GM18517 (cell line): ENCODE data around the gene GAPDH.
A peak's percentile ranks its signal among the peaks of the same experiment; 100 is the strongest.
"Not testable (repeated sequence)": the region's sequence is repeated elsewhere in the genome, so short reads cannot be mapped to it uniquely, and the experiment has no call there.

Experiments used
- ATAC-seq: cut with Tn5 transposase; IDR thresholded peaks from one replicate; pipeline ENCODE4 v1.9.1; 2021; ENCODE audit warnings: mild to moderate bottlenecking, moderate library complexity; ENCODE audit not compliant: unreplicated experiment

The GAPDH gene

DNA sequence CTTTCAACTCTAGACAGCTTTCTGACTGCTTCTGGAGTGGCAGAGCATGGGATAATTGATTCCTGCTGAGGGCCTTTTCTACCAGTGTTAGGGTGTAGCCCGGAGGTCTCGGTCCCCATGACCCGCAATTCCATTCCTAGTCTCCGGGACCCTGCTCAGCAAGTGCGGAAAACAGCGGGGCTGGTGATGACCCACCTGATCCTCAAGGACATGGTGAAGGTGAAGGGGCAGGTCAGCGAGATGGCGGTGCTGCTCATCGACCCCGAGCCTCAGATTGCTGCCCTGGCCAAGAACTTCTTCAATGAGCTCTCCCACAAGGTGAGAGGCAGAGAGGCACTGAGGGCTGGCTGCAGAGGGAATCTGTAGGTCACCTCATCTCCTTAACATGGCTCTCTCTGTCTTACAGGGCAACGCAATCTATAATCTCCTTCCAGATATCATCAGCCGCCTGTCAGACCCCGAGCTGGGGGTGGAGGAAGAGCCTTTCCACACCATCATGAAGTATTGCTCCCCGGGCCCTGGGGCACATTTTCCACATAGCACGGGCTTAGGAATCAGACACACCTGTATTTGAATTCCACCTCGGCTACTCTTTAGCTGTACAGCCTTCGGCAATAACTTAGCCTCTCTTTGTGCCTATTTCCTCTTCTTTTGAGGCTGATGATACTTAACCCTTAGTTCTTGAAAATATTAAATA lies 5.6 kb upstream of the GAPDH start:
- no peak for ATAC-seq

DNA sequence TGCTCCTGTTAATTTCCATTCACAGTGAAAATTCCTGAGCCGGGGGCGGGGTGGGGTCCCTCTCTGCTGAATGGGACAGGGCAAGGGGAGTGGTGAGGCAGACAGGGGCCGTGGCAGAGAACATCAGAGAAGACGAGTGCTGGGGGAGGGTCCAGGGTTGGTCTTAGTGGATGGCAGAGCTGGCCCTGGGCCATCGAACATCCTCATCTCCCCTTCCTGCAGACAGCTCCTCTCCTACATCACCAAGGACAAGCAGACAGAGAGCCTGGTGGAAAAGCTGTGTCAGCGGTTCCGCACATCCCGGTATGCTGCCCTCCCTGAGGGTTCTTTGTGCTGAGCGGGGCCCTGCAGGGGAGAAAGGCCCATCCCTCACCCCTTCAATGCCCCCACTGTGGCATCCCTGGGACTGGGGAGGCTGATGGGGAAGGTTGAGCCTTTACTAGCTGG lies 5.0 kb upstream of the GAPDH start:
- ATAC-seq, result no peak

DNA sequence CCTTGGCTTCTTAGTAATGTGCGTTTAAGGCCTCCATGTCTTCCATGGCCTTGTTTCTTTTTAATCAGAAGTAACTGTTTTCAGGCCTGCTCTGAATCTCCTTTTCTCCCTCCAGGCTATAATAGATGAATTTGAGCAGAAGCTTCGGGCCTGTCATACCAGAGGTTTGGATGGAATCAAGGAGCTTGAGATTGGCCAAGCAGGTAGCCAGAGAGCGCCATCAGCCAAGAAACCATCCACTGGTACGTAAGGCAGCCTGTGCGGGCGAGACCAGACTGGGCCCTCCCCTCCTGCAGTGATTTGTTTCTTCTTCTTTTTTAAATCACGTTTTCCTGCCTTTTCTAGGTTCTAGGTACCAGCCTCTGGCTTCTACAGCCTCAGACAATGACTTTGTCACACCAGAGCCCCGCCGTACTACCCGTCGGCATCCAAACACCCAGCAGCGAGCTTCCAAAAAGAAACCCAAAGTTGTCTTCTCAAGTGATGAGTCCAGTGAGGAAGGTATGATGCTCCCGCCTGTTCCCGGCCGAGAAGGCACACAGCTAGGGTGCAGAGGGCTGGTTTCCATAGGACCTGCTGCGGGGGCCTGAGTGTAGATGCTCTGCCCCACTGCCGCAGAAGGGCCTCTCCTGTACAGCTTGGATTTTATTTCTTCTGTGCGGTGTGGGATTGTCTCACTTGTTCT lies 3.6 kb upstream of the GAPDH start:
- no peak for ATAC-seq

DNA sequence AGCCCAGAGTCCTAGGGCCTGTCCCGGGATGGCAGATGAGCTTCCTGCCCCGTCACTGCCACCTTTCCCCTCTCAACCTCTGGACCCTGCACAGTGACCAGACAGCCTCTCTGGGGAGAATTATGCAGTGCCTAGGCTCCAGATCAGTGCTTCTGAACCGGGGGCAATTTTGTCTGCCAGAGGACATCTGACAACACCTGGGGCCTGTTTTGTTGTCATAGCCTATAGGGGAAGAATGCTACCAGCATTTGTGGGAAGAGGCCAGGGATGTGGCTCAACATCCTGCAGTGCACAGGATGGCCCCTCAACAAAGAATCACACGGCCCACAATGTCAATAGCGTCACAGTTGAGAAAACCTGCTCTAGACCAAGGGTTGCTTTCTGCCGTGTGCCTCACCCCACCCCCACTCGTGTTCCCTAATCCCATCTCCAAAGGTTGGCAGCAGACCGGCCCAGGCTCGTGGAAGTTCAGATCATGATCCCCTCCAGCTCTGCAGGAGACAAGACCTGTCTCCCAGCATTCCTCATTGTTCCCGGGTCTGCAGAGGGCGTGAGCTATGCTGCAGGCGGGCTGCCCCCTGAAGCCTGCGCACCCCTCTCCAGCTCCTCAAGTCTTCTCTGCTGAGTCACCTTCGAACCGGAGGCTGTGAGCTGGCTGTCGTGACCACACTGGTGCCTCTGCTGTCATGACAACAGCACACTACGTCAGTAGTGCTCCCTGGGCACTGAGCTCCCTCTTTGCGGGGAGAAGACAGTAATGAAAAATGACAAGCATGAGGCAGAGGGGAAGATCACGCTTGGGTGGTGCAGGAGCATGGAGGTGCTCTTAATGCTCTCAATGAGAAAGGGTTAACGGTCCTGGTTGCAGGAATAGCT lies 2.0 kb upstream of the GAPDH start:
- no peak for ATAC-seq

DNA sequence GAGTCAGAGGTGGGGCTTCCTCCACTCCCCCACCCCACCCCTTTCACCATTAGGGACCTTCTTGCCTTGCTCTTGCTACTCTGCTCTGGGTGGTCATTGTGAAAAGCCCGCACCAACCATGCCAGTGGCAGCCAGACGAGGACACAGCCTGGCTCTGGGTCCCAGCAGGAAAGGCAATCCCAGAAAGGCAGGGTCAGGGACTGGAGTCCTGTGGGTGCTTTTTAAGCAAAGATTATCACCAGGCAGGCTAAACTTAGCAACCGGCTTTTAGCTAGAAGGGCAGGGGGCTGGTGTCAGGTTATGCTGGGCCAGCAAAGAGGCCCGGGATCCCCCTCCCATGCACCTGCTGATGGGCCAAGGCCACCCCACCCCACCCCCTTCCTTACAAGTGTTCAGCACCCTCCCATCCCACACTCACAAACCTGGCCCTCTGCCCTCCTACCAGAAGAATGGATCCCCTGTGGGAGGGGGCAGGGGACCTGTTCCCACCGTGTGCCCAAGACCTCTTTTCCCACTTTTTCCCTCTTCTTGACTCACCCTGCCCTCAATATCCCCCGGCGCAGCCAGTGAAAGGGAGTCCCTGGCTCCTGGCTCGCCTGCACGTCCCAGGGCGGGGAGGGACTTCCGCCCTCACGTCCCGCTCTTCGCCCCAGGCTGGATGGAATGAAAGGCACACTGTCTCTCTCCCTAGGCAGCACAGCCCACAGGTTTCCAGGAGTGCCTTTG lies 1.2 kb upstream of the GAPDH start:
- peak; percentile 8 for ATAC-seq

DNA sequence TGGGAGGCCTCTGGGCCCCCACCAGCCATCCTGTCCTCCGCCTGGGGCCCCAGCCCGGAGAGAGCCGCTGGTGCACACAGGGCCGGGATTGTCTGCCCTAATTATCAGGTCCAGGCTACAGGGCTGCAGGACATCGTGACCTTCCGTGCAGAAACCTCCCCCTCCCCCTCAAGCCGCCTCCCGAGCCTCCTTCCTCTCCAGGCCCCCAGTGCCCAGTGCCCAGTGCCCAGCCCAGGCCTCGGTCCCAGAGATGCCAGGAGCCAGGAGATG lies 729 bp upstream of the GAPDH start:
- peak; percentile 3 for ATAC-seq

DNA sequence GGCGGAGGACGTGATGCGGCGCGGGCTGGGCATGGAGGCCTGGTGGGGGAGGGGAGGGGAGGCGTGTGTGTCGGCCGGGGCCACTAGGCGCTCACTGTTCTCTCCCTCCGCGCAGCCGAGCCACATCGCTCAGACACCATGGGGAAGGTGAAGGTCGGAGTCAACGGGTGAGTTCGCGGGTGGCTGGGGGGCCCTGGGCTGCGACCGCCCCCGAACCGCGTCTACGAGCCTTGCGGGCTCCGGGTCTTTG lies 303 bp downstream of the GAPDH start:
- no peak for ATAC-seq

DNA sequence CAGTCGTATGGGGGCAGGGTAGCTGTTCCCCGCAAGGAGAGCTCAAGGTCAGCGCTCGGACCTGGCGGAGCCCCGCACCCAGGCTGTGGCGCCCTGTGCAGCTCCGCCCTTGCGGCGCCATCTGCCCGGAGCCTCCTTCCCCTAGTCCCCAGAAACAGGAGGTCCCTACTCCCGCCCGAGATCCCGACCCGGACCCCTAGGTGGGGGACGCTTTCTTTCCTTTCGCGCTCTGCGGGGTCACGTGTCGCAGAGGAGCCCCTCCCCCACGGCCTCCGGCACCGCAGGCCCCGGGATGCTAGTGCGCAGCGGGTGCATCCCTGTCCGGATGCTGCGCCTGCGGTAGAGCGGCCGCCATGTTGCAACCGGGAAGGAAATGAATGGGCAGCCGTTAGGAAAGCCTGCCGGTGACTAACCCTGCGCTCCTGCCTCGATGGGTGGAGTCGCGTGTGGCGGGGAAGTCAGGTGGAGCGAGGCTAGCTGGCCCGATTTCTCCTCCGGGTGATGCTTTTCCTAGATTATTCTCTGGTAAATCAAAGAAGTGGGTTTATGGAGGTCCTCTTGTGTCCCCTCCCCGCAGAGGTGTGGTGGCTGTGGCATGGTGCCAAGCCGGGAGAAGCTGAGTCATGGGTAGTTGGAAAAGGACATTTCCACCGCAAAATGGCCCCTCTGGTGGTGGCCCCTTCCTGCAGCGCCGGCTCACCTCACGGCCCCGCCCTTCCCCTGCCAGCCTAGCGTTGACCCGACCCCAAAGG lies 804 bp downstream of the GAPDH start:
- no peak for ATAC-seq

DNA sequence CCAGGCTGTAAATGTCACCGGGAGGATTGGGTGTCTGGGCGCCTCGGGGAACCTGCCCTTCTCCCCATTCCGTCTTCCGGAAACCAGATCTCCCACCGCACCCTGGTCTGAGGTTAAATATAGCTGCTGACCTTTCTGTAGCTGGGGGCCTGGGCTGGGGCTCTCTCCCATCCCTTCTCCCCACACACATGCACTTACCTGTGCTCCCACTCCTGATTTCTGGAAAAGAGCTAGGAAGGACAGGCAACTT lies 1.3 kb downstream of the GAPDH start:
- no peak for ATAC-seq

DNA sequence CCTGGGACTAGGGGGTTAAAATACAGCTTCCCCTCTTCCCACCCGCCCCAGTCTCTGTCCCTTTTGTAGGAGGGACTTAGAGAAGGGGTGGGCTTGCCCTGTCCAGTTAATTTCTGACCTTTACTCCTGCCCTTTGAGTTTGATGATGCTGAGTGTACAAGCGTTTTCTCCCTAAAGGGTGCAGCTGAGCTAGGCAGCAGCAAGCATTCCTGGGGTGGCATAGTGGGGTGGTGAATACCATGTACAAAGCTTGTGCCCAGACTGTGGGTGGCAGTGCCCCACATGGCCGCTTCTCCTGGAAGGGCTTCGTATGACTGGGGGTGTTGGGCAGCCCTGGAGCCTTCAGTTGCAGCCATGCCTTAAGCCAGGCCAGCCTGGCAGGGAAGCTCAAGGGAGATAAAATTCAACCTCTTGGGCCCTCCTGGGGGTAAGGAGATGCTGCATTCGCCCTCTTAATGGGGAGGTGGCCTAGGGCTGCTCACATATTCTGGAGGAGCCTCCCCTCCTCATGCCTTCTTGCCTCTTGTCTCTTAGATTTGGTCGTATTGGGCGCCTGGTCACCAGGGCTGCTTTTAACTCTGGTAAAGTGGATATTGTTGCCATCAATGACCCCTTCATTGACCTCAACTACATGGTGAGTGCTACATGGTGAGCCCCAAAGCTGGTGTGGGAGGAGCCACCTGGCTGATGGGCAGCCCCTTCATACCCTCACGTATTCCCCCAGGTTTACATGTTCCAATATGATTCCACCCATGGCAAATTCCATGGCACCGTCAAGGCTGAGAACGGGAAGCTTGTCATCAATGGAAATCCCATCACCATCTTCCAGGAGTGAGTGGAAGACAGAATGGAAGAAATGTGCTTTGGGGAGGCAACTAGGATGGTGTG lies 1.9 kb downstream of the GAPDH start:
- no peak for ATAC-seq

DNA sequence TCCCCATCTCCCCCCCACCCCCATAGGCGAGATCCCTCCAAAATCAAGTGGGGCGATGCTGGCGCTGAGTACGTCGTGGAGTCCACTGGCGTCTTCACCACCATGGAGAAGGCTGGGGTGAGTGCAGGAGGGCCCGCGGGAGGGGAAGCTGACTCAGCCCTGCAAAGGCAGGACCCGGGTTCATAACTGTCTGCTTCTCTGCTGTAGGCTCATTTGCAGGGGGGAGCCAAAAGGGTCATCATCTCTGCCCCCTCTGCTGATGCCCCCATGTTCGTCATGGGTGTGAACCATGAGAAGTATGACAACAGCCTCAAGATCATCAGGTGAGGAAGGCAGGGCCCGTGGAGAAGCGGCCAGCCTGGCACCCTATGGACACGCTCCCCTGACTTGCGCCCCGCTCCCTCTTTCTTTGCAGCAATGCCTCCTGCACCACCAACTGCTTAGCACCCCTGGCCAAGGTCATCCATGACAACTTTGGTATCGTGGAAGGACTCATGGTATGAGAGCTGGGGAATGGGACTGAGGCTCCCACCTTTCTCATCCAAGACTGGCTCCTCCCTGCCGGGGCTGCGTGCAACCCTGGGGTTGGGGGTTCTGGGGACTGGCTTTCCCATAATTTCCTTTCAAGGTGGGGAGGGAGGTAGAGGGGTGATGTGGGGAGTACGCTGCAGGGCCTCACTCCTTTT lies 2.7 kb downstream of the GAPDH start:
- ATAC-seq, result no peak

DNA sequence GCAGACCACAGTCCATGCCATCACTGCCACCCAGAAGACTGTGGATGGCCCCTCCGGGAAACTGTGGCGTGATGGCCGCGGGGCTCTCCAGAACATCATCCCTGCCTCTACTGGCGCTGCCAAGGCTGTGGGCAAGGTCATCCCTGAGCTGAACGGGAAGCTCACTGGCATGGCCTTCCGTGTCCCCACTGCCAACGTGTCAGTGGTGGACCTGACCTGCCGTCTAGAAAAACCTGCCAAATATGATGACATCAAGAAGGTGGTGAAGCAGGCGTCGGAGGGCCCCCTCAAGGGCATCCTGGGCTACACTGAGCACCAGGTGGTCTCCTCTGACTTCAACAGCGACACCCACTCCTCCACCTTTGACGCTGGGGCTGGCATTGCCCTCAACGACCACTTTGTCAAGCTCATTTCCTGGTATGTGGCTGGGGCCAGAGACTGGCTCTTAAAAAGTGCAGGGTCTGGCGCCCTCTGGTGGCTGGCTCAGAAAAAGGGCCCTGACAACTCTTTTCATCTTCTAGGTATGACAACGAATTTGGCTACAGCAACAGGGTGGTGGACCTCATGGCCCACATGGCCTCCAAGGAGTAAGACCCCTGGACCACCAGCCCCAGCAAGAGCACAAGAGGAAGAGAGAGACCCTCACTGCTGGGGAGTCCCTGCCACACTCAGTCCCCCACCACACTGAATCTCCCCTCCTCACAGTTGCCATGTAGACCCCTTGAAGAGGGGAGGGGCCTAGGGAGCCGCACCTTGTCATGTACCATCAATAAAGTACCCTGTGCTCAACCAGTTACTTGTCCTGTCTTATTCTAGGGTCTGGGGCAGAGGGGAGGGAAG lies 3.5 kb downstream of the GAPDH start:
- ATAC-seq, result not testable (repeated sequence)

DNA sequence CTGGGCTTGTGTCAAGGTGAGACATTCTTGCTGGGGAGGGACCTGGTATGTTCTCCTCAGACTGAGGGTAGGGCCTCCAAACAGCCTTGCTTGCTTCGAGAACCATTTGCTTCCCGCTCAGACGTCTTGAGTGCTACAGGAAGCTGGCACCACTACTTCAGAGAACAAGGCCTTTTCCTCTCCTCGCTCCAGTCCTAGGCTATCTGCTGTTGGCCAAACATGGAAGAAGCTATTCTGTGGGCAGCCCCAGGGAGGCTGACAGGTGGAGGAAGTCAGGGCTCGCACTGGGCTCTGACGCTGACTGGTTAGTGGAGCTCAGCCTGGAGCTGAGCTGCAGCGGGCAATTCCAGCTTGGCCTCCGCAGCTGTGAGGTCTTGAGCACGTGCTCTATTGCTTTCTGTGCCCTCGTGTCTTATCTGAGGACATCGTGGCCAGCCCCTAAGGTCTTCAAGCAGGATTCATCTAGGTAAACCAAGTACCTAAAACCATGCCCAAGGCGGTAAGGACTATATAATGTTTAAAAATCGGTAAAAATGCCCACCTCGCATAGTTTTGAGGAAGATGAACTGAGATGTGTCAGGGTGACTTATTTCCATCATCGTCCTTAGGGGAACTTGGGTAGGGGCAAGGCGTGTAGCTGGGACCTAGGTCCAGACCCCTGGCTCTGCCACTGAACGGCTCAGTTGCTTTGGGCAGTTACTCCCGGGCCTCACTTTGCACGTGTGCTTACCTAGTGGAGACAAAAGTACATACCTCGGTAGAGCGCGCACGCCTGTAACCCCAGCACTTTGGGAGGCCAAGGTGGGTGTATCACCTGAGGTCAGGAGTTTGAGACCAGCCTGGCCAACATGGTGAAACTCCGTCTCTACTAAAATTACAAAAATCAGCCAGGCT lies 4.3 kb downstream of the GAPDH start:
- no peak for ATAC-seq

DNA sequence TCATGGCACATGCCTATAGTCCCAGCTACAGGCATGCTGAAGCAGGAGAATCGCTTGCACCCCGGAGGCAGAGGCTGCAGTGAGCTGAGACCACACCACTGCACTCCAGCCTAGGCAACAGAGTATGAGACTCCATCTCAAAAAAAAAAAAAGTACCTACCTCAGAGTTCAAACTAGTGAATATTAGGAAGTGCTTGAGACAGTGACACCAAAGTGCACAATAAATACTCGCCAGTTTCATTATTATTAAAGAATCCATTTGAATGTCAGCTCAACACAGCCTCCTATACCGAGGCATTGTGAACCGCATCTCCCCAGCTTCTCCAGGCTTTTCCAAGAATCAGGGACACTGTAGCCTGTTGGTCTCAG lies 5.0 kb downstream of the GAPDH start:
- no peak for ATAC-seq

DNA sequence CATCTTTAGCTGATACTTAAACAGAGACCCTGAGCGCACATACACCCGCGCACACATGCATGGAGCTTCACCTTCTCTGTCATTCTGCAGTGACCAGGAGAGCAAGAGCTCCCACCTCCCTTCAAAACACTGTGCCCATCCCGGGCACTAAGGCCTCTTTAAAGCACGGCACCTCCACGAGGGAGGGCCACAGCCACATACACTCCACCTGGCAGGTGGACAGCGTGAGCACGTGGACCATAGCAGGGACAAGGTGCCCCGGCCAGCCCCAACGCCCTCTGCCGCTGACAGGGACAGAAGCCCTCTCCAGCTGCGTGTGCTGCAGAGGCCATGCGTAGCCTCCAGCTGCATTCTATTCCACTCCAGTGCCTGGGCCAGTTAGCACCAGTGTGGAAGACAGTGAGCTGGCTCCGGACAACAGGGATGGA lies 5.4 kb downstream of the GAPDH start:
- no peak for ATAC-seq

DNA sequence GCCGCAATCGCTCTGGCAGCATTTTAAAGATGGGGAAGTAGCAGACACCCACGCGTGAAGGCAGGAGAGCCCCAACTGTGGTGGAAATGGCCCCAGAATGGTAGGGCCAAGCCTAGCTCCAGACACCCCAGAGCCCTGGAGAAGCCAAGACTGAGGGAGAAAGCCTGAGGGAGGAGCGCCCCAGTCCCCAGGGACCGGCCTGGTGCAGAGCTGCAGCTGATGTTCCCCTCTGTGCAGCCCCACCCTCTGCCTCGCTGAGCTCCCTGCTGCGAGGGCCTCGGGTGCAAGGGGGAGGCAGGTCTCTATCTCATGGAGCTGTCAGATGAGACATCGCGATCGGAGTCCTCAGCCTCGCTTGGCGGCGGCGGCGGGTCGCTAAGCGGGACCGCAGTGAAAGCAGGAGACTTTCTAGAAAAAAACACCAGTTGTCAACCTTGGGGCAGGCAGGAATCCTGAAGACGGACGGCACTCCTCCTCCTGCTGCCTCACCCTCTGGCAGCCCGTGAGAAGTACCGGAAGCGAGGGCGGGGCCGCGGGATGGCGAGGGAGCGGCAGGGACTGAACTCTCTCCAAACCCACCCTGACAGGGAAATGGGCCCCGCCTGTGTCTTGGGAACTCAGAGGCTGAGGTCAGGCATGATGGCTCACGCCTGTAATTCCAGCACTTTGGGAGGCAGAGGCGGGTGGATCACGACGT lies 6.0 kb downstream of the GAPDH start:
- ATAC-seq, result no peak
